ENCODE measurements around the gene SKI.
"Not testable (repeated sequence)": the region's sequence is repeated elsewhere in the genome, so short reads cannot be mapped to it uniquely, and the experiment has no call there.

SKI gene

GRCh38 chr1:2313651-2314261, 85.6 kb downstream of the SKI start:
- DNase-seq, result no peak

- no peak for DNase-seq
These were observed 86.2 kb downstream of the SKI start for GRCh38 chr1:2314273-2314802.

- DNase-seq, result no peak
These were observed 86.9 kb downstream of the SKI start for GRCh38 chr1:2314803-2315673.

- DNase-seq, result no peak
These were observed 87.7 kb downstream of the SKI start for GRCh38 chr1:2315674-2316450.

DNA sequence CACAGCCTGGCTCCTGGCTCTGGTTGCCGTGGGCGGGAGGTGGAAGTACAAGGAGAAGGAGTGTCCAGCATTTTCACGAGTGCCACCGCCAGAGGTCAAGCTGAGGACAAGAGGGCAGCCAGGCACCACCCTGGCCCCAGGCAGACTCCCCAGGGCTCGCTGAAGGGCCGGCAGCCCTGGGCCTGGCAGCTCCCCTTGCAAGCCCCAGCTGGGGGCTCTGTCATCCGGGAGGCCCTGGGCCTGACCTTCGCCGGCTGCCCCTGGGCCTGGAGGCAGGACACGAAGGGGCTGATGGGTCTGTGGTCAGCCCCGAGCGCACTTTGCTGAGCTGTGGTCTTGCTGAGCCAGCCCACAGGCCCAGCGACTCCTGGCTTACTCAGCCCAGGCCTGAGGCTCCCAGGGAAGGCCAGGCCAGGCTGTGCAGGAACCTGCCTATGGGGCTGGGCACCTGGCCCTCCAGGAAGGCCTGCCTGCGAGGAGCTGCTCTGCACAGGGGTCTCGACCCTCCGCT, 88.4 kb downstream of the SKI start:
- no peak for DNase-seq

DNA sequence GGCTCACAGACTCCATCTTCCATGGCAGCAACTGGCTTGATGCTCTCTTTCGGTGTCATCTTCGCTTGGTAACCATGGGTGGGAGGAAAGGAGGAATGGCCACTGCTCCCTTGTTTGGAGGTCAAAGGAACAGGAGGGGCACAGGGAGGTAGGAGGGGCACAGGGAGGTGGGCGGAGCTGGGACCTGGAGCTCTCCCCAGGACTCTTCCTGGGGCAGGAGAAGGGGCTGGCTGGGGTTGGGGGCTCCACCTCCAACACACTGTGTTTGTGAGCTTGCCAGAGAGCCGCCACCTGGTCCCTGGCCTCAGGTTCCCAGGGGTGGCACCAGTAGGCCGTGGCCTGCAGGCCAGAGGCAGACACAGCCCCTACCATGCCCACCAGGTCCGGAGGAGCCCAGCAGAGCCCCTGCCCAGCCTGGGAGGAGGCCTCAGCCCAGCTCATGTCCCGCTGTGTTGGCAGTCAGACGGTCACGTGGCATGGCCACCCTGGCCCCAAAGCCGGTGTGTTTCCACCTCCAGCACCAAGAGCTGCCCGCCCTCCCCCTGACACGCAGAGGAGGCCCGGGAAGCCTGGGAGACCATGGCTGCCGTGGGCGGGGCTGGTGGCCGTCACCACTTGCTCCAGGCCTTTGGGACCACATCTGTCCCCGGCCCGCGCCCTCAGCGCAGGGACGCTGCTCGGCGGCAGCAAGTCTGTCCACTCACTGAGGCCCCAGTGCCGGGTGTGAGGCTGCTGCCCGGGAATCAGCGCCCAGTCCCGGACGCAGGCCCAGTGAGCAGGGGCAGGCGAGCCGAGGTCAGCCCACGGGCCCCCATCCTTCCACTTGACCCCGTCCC, 89.3 kb downstream of the SKI start:
- DNase-seq, result no peak

- no peak for DNase-seq
These were observed 90.5 kb downstream of the SKI start for GRCh38 chr1:2318314-2319278.

DNA sequence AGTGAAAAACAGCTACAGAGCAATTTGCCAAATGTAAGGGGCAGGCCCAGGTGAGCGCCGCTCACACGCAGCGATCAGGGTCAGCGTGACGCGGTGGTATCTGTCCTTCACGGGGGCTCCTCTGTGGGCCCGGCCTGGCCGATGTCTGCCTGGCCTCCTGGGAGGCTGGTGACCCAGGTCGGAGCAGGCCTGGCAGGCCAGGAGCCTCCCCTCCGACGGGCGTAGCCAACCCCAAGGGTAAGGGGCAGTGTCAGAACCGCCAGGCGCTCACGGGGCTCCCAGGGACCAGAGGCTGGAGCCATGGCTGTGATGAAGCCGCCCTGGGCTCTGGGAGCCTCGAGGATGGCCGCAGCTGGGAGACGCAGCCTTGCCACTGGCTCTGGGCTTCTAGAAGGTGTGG, 91.2 kb downstream of the SKI start:
- no peak for DNase-seq

DNA sequence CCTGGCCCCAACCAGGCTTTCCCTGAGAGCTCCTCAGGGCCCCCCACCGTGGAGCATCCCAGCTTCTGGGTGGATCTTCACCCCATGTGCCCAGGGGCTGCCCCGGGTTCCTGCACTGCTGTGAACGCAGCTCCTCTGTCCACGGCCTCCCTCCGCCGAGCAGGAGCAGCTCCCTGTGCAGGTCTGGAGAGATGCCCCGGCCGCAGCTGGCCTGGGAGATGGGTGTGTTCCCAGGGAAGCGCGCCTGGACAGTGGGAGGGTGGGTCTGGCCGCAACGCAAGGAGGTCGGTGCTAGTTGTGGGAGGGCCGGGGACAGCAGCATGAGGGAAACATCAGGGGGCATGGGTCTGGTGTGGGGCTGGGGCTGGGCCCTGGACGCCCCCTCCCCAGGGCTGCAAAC, 91.9 kb downstream of the SKI start:
- DNase-seq, result no peak

DNA sequence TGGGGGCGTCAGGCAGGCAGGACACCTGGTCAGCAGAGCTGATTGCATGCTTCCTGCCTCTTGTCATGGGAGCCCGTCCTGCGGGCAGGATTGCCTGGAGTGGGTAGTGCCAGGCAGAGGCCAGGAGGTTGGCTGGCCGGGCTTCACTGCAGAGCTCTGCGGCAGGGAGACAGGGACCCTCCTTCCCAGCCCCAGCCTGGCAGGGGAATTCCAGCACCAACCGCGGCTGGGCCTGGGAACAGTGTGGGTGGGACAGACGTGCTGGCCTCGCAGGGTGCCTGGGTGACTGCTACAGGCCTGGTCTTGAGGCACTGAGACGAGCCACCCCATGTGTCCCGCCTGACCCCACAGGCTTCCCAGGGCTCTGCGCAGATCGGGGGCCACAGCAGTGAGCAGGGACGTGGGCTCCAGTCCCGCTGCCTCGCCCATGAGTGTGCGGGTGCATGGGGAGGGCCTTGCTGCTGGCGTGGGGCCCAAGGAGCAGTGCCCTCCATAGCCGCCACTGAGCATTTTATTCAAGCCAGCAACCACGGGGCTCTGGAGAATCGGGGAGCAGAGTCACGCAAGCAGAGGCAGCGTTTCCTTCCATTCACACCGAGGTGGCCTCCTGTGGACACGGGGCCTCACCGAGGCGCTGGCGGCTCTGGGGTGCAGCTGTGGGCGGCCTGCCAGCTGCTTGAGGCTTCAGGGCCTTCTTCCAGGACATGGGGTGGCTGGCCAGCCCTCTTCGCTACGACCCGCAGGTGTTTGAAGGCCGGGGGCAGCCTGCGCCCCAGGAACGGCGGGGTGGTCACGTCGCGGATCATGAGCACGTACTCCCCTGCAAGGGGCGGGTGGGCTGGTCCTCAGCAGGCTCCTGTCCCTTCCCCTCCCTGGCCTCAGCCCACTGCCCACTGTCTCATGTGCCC, 92.9 kb downstream of the SKI start:
- no peak for DNase-seq

GRCh38 chr1:2322065-2322571, 94.0 kb downstream of the SKI start:
- no peak for DNase-seq

GRCh38 chr1:2322581-2323211, 94.6 kb downstream of the SKI start:
- DNase-seq, result no peak

DNA sequence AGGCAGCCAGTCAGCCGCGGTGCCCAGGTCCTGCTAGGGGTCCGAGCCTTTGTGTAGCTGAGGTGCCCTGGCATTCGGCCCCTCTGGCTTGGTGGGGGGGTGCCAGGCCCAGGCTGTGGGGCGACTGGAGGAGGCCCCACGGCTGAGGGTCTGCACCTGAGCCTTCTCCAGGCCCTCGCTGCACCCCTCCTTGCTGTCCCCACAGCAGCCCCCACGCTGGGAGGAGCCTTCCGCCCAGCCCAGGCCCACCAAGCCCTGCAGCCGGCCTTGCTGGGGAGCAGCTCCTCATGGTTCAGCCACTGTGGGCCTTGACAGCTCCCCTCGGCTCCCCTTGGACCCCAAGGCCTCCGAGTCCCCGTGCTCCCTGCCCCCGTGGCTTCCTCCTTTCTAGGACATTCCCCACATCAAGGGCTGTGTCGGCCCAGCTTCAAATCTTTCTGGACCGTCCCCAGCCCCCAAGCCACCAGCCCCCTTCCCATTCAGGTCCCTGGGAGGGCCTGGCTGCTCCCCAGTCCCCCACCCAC, 95.4 kb downstream of the SKI start:
- no peak for DNase-seq

DNA sequence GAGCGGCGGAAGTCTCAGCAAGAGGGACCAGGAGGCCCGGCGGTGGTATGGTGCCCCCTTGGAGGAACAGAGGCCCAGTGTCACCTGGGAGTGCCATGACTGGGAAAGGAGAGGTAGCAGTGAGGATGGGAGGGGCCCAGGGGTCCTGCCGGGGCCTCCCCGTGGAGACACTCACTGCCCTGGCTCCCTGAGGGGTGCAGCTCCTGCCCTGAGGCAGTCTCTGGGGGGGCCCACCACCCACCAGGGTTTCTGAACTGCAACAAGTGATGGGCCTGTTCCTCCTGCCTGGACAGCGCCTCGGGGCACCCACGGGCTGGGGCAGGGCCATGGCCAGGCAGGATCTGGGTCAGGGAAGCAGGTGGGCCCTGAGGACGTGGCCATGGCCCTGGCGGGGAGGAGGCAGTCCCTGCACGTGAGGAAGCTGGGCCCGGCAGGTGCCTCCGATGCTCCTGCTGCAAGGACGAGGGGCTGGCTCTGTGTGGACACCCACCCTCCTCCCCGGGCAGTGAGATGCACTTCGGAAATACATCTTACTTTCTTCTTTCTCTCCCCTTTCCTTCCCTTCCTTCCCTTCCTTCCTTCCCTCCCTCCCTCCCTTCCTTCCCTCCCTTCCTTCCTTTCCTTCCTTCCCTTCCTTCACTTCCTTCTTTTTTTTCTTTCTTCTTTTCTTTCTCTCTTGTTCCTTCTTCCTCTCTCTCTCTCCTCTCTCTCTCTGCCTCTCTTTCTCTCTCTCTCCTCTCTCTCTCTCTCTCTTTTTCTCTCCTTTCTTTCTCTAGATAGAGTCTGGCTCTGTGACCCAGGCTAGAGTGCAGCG, 96.6 kb downstream of the SKI start:
- DNase-seq, result no peak

DNA sequence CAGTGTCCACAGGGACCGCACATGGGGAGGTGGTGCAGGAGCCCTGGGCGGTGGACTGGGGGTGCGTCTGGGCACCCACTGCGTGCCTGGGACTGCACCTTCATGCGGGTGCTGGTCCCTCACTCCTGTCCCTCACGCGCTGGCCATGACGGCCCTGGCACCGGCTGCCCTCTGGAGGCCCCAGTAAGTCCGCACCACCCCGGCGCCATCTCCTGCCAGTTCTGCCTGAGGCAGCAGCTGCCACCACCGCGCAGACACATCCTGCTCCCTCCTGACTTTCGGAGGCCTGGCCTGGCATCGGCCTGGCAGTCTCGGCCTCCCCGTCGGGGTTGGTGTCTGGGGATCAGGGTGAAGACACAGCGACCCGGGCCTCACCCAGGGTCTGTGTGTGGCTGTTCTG, 98.4 kb downstream of the SKI start:
- DNase-seq, result no peak

- not testable (repeated sequence) for DNase-seq
These were observed 99.0 kb downstream of the SKI start for GRCh38 chr1:2327162-2327561.

DNA sequence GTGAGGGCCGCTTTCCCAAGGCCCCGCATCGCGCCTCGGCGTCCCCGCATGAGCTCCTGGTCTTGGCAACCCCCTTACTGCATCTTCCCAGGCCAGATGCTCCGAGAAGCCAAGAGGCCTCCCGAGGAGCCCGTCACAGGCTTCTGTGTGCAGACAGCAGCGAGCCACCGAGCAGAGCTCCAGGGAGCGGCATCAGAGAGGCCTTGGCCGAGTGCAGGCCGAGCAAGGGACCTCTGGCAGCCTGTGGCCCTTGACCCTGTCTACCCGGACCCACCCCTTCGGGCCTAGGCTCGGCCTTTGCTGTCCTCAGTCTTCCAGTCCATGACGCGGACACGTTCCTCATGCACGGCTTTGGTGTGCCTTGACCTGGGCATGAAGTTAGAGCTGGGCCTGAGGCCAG, 99.7 kb downstream of the SKI start:
- DNase-seq, result no peak
